Small intestine (tissue), 7 donors: ENCODE results near the gene AK4. TPM values are rescaled to one million over a fixed set of nuclear protein-coding genes. Genes with fewer than 3 reads are reported as not detected.

Source experiments
- DNase-seq, 2 donors: peaks; one replicate each; pipeline versions ENCODE4 v3.0.0 to v3.0.0-alpha.2; 2013
- FAIRE-seq: peaks from 2 replicates; lab custom pipeline; 2012; peaks lifted over from hg19 to GRCh38; lab: Jason Lieb, UNC
- H3K27ac ChIP-seq, 3 donors: one replicate each; pipeline ENCODE4 v1.5.1; 2013; ENCODE audit warnings: low read length in 2 of 3, mild to moderate bottlenecking in 2 of 3, control low read depth in 1 of 3, inconsistent platforms in 1 of 3, low read depth in 1 of 3, moderate library complexity in 1 of 3
- H3K27me3 ChIP-seq, 3 donors: one replicate each; pipeline ENCODE4 v1.6.1; 2013; ENCODE audit warnings: low read length in 3 of 3, inconsistent platforms in 1 of 3; ENCODE audit not compliant: control insufficient read depth in 3 of 3, insufficient read depth in 3 of 3
- H3K36me3 ChIP-seq, 3 donors: one replicate each; pipeline ENCODE4 v1.6.1; 2013; ENCODE audit warnings: low read length in 3 of 3, inconsistent platforms in 1 of 3, low read depth in 1 of 3, mild to moderate bottlenecking in 1 of 3, moderate library complexity in 1 of 3; ENCODE audit not compliant: control insufficient read depth in 3 of 3, insufficient read depth in 2 of 3
- H3K4me1 ChIP-seq, 3 donors: one replicate each; pipeline ENCODE4 v1.6.1; 2013; ENCODE audit warnings: low read length in 2 of 3, inconsistent platforms in 1 of 3, low read depth in 1 of 3, mild to moderate bottlenecking in 1 of 3, moderate library complexity in 1 of 3; ENCODE audit not compliant: control insufficient read depth in 3 of 3, insufficient read depth in 2 of 3
- H3K4me3 ChIP-seq, 3 donors: one replicate each; pipeline ENCODE4 v1.5.1; 2013; ENCODE audit warnings: low read length in 3 of 3, control low read depth in 1 of 3, inconsistent platforms in 1 of 3, low read depth in 1 of 3, mild to moderate bottlenecking in 1 of 3, moderate library complexity in 1 of 3
- H3K9me3 ChIP-seq, 2 donors: one replicate each; pipeline ENCODE4 v1.6.1; 2013; ENCODE audit warnings: low read depth in 1 of 2, low read length in 1 of 2; ENCODE audit not compliant: control insufficient read depth in 2 of 2, insufficient read depth in 1 of 2
- WGBS, 3 donors: extraction: QIAGEN DNeasy Blood & Tissue Kit; methylation state at CpG; one replicate each; pipeline ENCODE4 v1.1.7; 2013; 5-methylcytosine and 5-hydroxymethylcytosine counted together
- polyA plus RNA-seq, 4 donors: library from polyadenylated mRNA; stranded (reverse) in 3 of 4; unstranded in 1 of 4; fragments of 200-250 nt in 3 of 4; fragments of 120-200 nt in 1 of 4; gene quantifications; one replicate each; pipeline versions ENCODE4 v1.2.1 to v1.2.3, GENCODE V29; 2013
- donor health status: healthy with polysubstance abuse.
- donor health status: control.
- donor health status: control.
- donor health status: Bipolar disorder and iron deficiency.
- donor health status: healthy.

Gene AK4
- polyA plus RNA-seq, 4 donors: 2.0 to 51.8 (median 4.6) TPM

- no peak for FAIRE-seq
- WGBS, 3 donors: 82 to 86% (median 84%) methylated on average over 7 of the region's 7 CpGs
These were observed 109.1 kb downstream of the AK4 start for GRCh38 chr1:65256860-65257708.

GRCh38 chr1:65258106-65258505 is 110.1 kb downstream of the AK4 start:
- H3K27ac ChIP-seq: no peak overlapping the region
- H3K4me3 ChIP-seq: no peak overlapping the region
- FAIRE-seq: no peak
- H3K27me3 ChIP-seq: peaks cover 0 to 10% (median 4%) of the 10 kb centered on the region in 3 donors
- peaks cover 0 to 4% (median 2%) of the 10 kb centered on the region in 3 donors for H3K4me1 ChIP-seq
- no peaks in the 10 kb centered on the region for H3K9me3 ChIP-seq
- no peaks in the 10 kb centered on the region for H3K36me3 ChIP-seq
- DNase-seq: no peak

More at GRCh38 chr1:65256860-65257708, 109.1 kb downstream of the AK4 start:
- Histone ChIP-seq H3K27me3 (peaks cover 0 to 10% (median 4%) of the 10 kb centered on the region in 3 donors), H3K9me3 (no peaks in the 10 kb centered on the region), H3K36me3 (no peaks in the 10 kb centered on the region), H3K27ac (no peak overlapping the region), H3K4me3 (no peak overlapping the region), H3K4me1 (peaks cover 0 to 4% (median 2%) of the 10 kb centered on the region in 3 donors)
- no peak for DNase-seq

GRCh38 chr1:65259816-65260215 is 111.8 kb downstream of the AK4 start:
- FAIRE-seq (no peak), DNase-seq (no peak)
- 47 to 82% (median 74%) methylated on average over 3 of the region's 3 CpGs for WGBS, 3 donors
- H3K36me3 ChIP-seq: no peaks in the 10 kb centered on the region
- H3K4me3 ChIP-seq: no peak overlapping the region
- no peaks in the 10 kb centered on the region for H3K9me3 ChIP-seq
- H3K27me3 ChIP-seq: peaks cover 0 to 20% (median 8%) of the 10 kb centered on the region in 3 donors
- H3K4me1 ChIP-seq: peaks cover 0 to 3% (median 0%) of the 10 kb centered on the region in 3 donors
- H3K27ac ChIP-seq: no peak overlapping the region

- no peak for DNase-seq
- FAIRE-seq: no peak
- H3K36me3 ChIP-seq: no peaks in the 10 kb centered on the region
- H3K9me3 ChIP-seq: no peaks in the 10 kb centered on the region
- peaks cover 0 to 3% (median 0%) of the 10 kb centered on the region in 3 donors for H3K4me1 ChIP-seq
- 71 to 80% (median 74%) methylated on average over 4 of the region's 4 CpGs for WGBS, 3 donors
- H3K27ac ChIP-seq: no peak overlapping the region
- no peak overlapping the region for H3K4me3 ChIP-seq
- H3K27me3 ChIP-seq: peaks cover 2 to 17% (median 14%) of the 10 kb centered on the region in 3 donors
These were observed 113.0 kb downstream of the AK4 start for GRCh38 chr1:65260851-65261473.

- DNase-seq (no peak), FAIRE-seq (no peak)
- H3K4me1 ChIP-seq: peaks cover 0 to 3% (median 0%) of the 10 kb centered on the region in 3 donors
- no peak overlapping the region for H3K4me3 ChIP-seq
- no peaks in the 10 kb centered on the region for H3K36me3 ChIP-seq
- H3K27me3 ChIP-seq: peaks cover 2 to 21% (median 15%) of the 10 kb centered on the region in 3 donors
- H3K9me3 ChIP-seq: no peaks in the 10 kb centered on the region
- WGBS, 3 donors: 92 to 97% (median 97%) methylated on average over 1 of the region's 1 CpG
- H3K27ac ChIP-seq: no peak overlapping the region
These were observed 115.3 kb downstream of the AK4 start for GRCh38 chr1:65263286-65263685.

- H3K9me3 ChIP-seq: no peaks in the 10 kb centered on the region
- H3K27me3 ChIP-seq: peaks cover 2 to 21% (median 15%) of the 10 kb centered on the region in 3 donors
- WGBS, 3 donors: 12 to 17% (median 13%) methylated on average over 15 of the region's 15 CpGs
- H3K36me3 ChIP-seq: no peaks in the 10 kb centered on the region
- no peak overlapping the region for H3K27ac ChIP-seq
- peak; percentile 17 to 48 for DNase-seq
- peaks cover 0 to 3% (median 0%) of the 10 kb centered on the region in 3 donors for H3K4me1 ChIP-seq
- no peak for FAIRE-seq
- no peak overlapping the region for H3K4me3 ChIP-seq
These were observed 116.4 kb downstream of the AK4 start for GRCh38 chr1:65264197-65264929.

- H3K4me3 ChIP-seq: peak overlapping the region in 2 of 3 donors; percentile 8 to 38
- FAIRE-seq: no peak
- peaks cover 2 to 21% (median 15%) of the 10 kb centered on the region in 3 donors for H3K27me3 ChIP-seq
- H3K36me3 ChIP-seq: no peaks in the 10 kb centered on the region
- no peaks in the 10 kb centered on the region for H3K9me3 ChIP-seq
- H3K27ac ChIP-seq: no peak overlapping the region
- 5 to 6% (median 5%) methylated on average over 7 of the region's 7 CpGs for WGBS, 3 donors
- peaks cover 0 to 3% (median 0%) of the 10 kb centered on the region in 3 donors for H3K4me1 ChIP-seq
- peak in 1 of 2 donors; percentile 10 for DNase-seq
These were observed 117.3 kb downstream of the AK4 start for GRCh38 chr1:65265296-65265650.
